GM18519 (cell line): ENCODE measurements around the gene EIF4E2.
"Not testable (repeated sequence)": the region's sequence is repeated elsewhere in the genome, so short reads cannot be mapped to it uniquely, and the experiment has no call there.

Experiments
- ATAC-seq: cut with Tn5 transposase; IDR thresholded peaks from one replicate; pipeline ENCODE4 v1.9.1; 2021; ENCODE audit warnings: mild to moderate bottlenecking, moderate library complexity; ENCODE audit not compliant: unreplicated experiment, low FRiP score

EIF4E2 gene

GRCh38 chr2:232521959-232522622 lies 28.4 kb upstream of the EIF4E2 start:
- ATAC-seq = no peak

GRCh38 chr2:232522623-232523401 lies 27.7 kb upstream of the EIF4E2 start:
- ATAC-seq = no peak

DNA sequence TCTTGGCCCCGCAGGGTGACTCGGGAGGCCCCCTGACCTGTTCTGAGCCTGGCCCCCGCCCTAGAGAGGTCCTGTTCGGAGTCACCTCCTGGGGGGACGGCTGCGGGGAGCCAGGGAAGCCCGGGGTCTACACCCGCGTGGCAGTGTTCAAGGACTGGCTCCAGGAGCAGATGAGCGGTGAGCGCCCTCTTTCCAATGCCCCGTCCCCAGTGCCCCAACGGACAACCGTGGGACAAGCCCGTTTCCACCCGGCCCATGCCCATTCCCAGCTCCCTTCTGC lies 27.1 kb upstream of the EIF4E2 start:
- ATAC-seq = no peak

GRCh38 chr2:232523682-232524597 lies 26.5 kb upstream of the EIF4E2 start:
- ATAC-seq = no peak

DNA sequence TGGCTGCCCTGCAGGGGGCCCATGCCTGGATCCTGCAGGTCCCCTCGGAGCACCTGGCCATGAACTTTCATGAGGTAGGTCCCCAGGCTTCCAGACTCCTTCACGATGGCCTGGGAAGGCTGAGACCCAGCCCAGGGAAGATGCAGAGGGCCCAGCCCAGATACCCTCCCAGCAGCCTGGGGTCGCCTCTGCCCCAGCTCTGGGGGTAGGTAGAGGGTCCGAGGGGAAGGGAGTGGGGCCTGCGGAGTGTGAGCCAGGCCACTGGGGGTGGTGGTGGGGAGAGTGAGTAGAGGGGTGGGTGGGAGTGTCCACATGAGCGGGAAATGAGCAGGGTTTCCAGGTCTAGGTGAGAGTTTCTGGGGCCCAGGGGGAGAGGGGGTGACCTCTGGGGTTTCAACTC lies 25.7 kb upstream of the EIF4E2 start:
- ATAC-seq = no peak

- no peak for ATAC-seq
Measured at GRCh38 chr2:232525199-232525598, 25.3 kb upstream of the EIF4E2 start.

GRCh38 chr2:232525791-232526371 lies 24.6 kb upstream of the EIF4E2 start, which contains the start of gene CHRND:
Gene CHRND, plus strand, starts transcription at chr2:232526160. Its CDS starts 56 bp downstream, at chr2:232526216.
- no peak for ATAC-seq

DNA sequence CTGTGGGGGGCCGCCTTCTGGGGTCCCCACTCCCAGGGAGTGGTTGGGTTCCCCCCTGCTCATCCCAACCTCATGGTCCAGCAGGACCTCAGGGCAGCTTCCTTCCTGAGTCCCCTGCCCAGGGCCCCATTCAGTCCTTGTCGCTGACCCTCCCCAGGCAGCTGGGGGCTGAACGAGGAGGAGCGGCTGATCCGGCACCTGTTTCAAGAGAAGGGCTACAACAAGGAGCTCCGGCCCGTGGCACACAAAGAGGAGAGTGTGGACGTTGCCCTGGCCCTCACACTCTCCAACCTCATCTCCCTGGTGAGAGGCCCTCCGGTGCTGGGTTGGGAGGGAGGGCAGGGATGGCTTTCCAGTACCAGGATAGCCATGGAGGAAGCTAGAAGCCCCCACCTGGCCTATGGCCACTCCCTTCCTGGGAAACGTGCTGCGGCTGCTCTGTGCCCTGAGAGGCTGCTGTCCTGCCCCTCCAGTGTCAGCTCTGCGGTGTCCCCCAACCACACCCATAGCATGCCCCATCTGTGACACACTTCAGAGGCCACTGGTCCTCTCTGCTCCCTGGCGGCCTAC lies 24.0 kb upstream of the EIF4E2 start:
- ATAC-seq = no peak

DNA sequence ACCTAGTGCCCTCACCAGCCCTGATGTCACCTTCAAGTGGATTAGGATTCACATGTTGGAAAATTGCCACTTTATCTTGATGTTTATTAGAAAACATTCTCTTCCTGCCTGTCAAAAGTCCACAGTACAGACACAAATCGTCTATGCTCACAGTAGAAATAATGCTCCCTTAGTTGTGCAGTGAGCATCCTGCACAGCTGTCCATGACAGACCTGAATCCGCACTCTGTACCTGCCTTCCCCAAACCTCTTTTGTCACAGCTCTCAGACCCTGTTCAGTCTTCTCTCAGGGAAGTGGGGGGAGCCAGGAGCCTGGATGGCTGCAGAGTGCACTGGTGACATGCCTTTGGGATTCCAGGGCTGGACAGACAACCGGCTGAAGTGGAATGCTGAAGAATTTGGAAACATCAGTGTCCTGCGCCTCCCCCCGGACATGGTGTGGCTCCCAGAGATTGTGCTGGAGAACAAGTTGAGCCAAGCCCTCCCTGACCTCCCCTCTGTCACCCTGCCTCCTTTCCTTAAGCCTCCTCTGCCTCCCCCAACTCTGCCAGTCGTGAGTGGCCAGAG lies 22.5 kb upstream of the EIF4E2 start:
- ATAC-seq = no peak

GRCh38 chr2:232528746-232529460 lies 21.6 kb upstream of the EIF4E2 start:
- no peak for ATAC-seq

- no peak for ATAC-seq
Measured at GRCh38 chr2:232529806-232530547, 20.5 kb upstream of the EIF4E2 start.

DNA sequence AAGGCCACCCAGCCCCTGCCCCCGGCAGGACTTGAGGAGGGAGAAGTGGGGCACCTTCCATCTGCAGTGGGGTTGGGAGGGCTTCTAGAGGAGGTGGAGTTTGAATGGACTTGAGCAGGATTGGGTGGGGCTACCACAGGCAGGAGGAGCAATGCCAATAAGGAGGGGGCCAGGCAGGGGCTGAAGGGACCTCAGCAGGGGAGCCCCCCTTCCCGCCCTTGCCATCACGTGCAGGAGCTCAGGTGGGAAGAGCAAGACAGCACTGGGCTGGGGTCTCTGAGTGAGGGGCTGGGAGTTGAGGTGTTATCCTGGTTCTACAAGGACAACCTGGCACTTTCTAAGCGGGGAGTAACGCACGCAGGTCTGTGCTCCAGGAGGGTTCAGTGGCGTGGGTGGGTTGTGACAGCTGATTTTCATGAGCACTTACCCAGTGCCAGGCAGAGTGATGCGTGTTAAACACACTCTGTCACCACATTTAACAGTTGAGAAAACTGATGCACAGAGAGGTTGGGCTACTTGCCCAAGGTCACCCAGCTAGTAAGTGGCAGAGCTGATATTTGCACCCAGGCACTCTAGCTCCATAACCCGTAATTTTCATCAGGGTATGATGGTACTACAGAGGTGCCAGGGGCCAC lies 19.7 kb upstream of the EIF4E2 start:
- no peak for ATAC-seq

- ATAC-seq = no peak
Measured at GRCh38 chr2:232532419-232532818, 18.1 kb upstream of the EIF4E2 start.

DNA sequence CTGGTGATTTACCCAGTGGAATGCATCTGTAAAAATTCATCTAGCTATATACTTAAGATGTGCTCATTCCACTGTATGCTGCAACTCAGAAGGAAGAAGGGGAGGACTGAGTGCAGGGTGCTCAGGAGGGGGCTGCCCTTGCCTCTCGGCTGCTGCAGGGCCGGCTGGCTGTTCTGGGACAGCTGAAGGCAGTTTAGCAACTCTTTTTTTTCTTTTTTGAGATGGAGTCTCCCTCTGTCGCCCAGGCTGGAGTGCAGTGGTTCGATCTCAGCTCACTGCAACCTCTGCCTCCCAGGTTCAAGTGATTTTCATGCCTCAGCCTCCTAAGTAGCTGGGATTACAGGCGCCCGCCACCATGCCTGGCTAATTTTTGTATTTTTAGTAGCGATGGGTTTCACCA lies 17.7 kb upstream of the EIF4E2 start:
- ATAC-seq = not testable (repeated sequence)

- ATAC-seq = no peak
Measured at GRCh38 chr2:232533944-232534710, 16.4 kb upstream of the EIF4E2 start.

DNA sequence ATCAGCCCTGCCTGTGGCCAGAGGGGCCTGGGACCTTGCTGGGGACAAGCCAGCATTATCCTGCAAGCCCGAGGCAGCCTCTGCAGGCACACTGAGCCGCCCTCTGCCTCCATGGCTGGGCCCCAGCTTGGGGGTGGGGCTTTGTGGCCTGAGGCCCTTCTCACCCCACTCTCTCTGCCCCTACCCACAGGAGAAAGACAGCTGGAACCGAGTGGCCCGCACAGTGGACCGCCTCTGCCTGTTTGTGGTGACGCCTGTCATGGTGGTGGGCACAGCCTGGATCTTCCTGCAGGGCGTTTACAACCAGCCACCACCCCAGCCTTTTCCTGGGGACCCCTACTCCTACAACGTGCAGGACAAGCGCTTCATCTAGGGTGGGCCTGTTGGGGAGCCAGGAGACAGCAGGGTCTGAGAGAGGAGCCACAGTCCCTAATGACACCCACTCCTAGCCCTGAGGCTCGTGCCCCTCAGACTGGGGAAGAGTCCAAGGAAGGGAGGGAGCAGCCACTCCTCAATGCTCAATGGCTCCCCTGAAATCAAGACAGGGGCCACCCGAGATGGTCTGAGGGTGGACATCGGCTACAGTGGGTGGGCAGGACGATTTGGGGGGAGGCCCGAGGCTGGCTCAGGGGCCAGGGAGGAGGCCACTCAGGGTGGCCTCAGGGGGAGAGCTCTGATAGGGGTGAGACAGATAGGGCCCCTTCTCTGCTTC lies 15.4 kb upstream of the EIF4E2 start:
- no peak for ATAC-seq
